Measurements from ENCODE around the gene MARS1.
A peak's percentile ranks its signal among the peaks of the same experiment; 100 is the strongest.

Gene MARS1

GRCh38 chr12:57456737-57457490, 31.0 kb upstream of the MARS1 start:
- DNase-seq (ENCODE audit: extremely low read depth in 1 of 2, low read depth in 1 of 2) = no peak

- DNase-seq (ENCODE audit: extremely low read depth in 1 of 2, low read depth in 1 of 2) = no peak
These were observed 29.2 kb upstream of the MARS1 start for GRCh38 chr12:57458665-57459054.

- peak; percentile 86 to 96 for DNase-seq (ENCODE audit: extremely low read depth in 1 of 2, low read depth in 1 of 2)
These were observed 28.7 kb upstream of the MARS1 start for GRCh38 chr12:57459055-57459749.

- DNase-seq (ENCODE audit: extremely low read depth in 1 of 2, low read depth in 1 of 2) = no peak
These were observed 28.0 kb upstream of the MARS1 start, which contains the start of gene GLI1 for GRCh38 chr12:57459750-57460467. Gene GLI1 (plus strand): TSS chr12:57459785. CDS start chr12:57463692, 3,907 bp downstream.

GRCh38 chr12:57460468-57460784, 27.4 kb upstream of the MARS1 start:
- DNase-seq (ENCODE audit: extremely low read depth in 1 of 2, low read depth in 1 of 2) = no peak

DNA sequence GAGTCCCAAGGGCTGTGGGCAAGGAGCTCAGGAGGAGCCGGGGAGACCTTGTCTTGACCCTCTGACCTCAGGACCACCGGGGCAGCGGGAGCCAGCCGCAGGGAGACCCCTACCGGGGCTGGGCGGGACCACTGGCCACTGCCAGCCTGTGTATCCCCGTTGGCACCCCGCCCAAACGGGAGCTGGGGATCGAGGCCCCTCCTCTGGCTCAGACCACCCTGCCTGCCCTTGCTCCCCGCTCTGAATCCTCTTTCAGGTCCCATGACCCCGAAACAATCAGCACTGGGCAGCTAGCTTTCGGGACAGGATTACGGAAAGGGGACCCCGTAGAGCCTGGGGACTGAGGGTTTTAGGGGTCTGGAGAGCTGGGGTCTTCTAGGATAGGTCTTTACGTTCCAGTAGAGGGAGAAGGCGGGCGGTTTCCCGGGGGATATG, 27.0 kb upstream of the MARS1 start:
- no peak for DNase-seq (ENCODE audit: extremely low read depth in 1 of 2, low read depth in 1 of 2)

GRCh38 chr12:57461276-57461916, 26.5 kb upstream of the MARS1 start:
- DNase-seq (ENCODE audit: extremely low read depth in 1 of 2, low read depth in 1 of 2) = no peak

GRCh38 chr12:57461917-57462250, 26.0 kb upstream of the MARS1 start:
- no peak for DNase-seq (ENCODE audit: extremely low read depth in 1 of 2, low read depth in 1 of 2)

DNA sequence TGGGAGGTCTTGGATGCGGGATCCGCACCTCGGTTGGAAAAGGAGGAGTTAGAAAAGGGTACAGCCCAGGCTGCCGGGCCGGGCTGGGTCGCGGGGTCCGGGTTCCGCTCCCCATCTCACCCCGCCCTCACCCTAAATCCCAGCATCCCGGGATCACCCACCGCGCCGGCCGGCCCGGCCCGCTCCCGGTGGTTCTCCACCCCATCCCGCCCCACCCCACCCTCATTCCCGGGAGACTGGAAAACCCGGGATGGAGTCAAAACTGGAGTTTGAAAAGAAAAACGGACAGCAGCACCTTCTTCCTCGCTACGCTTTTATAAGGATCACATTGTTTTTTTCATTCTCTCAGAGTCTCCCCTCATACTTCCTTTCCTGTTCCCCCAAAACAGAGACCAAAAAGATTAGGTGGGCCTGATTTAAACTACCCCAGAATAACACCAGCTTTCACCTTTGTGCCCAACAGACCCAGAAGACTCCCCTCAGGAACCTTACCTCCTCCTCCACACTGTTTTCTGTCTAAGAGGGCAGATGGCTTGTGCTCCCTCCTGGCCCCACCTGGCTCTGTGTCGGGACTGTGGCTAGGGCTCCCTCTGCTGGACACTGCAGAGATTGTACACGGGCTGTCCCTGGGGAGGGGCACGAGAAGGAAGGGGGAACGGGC, 25.5 kb upstream of the MARS1 start:
- peak; percentile 71 to 81 for DNase-seq (ENCODE audit: extremely low read depth in 1 of 2, low read depth in 1 of 2)

GRCh38 chr12:57462912-57463253, 25.0 kb upstream of the MARS1 start:
- no peak for DNase-seq (ENCODE audit: extremely low read depth in 1 of 2, low read depth in 1 of 2)

GRCh38 chr12:57464569-57464968, 23.3 kb upstream of the MARS1 start:
- DNase-seq (ENCODE audit: extremely low read depth in 1 of 2, low read depth in 1 of 2) = no peak

GRCh38 chr12:57465030-57465746, 22.7 kb upstream of the MARS1 start:
- DNase-seq (ENCODE audit: extremely low read depth in 1 of 2, low read depth in 1 of 2) = no peak

DNA sequence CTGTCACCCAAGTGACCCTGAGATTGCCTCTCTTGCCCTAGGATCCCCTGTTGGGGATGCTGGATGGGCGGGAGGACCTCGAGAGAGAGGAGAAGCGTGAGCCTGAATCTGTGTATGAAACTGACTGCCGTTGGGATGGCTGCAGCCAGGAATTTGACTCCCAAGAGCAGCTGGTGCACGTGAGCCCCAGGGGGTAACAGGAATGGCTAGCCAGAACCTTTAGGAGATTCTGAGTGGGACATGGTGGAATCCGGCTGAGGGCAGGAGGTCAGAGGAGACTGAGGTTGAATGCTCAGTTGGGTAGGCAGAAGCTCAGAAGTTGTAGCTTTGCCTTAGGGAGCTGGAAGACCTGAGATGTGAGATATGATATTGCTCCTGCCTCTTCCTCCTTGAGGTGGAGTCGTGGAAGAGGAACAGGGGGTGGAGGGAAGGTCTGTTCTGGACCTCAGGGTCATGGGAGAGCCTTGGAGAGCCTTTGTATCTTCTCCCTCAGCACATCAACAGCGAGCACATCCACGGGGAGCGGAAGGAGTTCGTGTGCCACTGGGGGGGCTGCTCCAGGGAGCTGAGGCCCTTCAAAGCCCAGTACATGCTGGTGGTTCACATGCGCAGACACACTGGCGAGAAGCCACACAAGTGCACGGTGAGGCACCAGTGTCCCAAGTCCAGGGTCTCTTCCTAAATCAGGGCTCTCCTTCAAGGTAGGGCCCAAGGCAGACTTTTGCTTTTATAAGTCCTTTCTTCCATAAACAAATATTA, 21.9 kb upstream of the MARS1 start:
- no peak for DNase-seq (ENCODE audit: extremely low read depth in 1 of 2, low read depth in 1 of 2)

DNA sequence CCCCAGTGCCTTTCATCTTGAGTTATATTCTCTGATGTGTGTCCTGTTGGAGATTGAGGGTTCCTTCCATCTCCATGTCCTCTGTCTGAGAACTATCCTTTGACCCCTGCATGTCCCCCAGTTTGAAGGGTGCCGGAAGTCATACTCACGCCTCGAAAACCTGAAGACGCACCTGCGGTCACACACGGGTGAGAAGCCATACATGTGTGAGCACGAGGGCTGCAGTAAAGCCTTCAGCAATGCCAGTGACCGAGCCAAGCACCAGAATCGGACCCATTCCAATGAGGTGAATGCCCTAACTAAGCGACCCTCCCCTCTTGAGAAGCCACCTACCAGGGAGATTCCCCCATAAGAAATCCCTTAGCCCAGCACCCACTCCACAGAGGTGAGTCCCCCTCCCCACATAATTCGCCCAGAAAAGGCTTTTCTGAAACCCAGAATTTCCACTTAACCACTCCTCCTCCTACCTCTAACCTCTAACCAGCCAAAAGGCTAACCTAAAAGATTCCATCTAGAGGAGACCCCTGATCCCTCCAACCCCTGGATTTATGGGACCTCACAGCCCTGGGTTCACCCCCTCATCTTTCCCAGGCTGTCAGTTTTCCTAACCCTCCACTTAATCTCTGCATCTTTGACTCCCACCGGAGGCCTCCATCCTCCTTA, 20.5 kb upstream of the MARS1 start:
- no peak for DNase-seq (ENCODE audit: extremely low read depth in 1 of 2, low read depth in 1 of 2)

DNA sequence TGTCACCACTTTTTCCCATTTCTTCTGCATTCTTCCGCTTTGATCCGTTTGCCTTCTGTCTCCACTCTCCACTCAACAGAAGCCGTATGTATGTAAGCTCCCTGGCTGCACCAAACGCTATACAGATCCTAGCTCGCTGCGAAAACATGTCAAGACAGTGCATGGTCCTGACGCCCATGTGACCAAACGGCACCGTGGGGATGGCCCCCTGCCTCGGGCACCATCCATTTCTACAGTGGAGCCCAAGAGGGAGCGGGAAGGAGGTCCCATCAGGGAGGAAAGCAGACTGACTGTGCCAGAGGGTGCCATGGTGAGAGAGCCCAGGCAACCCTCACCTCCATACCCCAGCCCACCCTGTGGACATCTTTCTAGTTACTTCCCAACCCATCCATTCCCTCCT, 20.0 kb upstream of the MARS1 start:
- no peak for DNase-seq (ENCODE audit: extremely low read depth in 1 of 2, low read depth in 1 of 2)

DNA sequence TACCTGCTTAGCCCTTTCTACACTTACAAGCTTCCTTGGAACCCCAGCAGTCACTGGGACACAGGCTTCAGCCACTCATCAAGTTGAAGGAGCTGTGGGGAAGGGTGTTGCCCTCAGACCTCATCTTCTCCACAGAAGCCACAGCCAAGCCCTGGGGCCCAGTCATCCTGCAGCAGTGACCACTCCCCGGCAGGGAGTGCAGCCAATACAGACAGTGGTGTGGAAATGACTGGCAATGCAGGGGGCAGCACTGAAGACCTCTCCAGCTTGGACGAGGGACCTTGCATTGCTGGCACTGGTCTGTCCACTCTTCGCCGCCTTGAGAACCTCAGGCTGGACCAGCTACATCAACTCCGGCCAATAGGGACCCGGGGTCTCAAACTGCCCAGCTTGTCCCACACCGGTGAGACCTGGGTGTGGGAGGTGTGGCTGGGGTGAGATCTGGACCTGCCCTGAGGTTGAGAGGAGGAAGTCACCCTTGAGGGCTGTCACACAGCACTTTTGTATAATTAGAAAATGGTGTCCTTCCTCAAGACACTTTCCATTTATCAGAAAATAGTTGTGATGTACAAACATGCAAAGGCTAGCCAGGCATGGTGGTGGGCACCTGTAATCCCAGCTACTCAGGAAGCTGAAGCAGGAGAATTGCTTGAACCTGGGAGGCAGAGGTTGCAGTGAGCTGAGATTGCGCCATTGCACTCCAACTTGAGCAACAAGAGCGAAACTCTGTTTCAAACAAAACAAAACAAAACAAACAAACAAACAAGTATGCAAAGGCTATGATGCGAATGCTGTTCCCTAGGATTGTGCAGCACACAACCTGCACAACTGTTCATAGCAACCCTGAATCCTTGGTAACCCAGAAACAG, 18.3 kb upstream of the MARS1 start:
- no peak for DNase-seq (ENCODE audit: extremely low read depth in 1 of 2, low read depth in 1 of 2)

- DNase-seq (ENCODE audit: extremely low read depth in 1 of 2, low read depth in 1 of 2) = no peak
These were observed 17.4 kb upstream of the MARS1 start for GRCh38 chr12:57470286-57470969.
